Measurements from ENCODE around the gene STIMATE.

STIMATE gene

GRCh38 chr3:52788890-52789745 is 108.2 kb downstream of the STIMATE start:
- DNase-seq, result no peak

- DNase-seq, result no peak
Measured at GRCh38 chr3:52787672-52788625, 109.4 kb downstream of the STIMATE start.

GRCh38 chr3:52787246-52787645 is 110.1 kb downstream of the STIMATE start:
- no peak for DNase-seq

All from GOT3 (cell line).